BJ (cell line): ENCODE data around the gene SNTA1. TPM values are rescaled to one million over a fixed set of nuclear protein-coding genes. Genes with fewer than 3 reads are reported as not detected.
"Not testable (repeated sequence)": the region's sequence is repeated elsewhere in the genome, so short reads cannot be mapped to it uniquely, and the experiment has no call there.

ENCODE experiments used
- CTCF ChIA-PET: fragments of 350-600 bp; formaldehyde crosslinking; extraction: SDS; loops from one replicate; lab custom pipeline; 2021; ENCODE audit warnings: antibody characterized with exemption, inconsistent platforms; lab: Yijun Ruan, JAX
- POLR2A ChIA-PET: fragments of 300-600 bp; sonication (Branson Sonifier 250); formaldehyde crosslinking; extraction: SDS; loops from one replicate; lab custom pipeline; 2021; ENCODE audit warnings: antibody characterized with exemption; lab: Charles Lee
- DNase-seq: peaks from one replicate; pipeline ENCODE4 v3.0.0-alpha.2; 2011; ENCODE audit warnings: low read depth
- H3K27me3 ChIP-seq: 2 replicates; pipeline ENCODE4 v1.6.0; 2011; ENCODE audit warnings: low read length; ENCODE audit not compliant: control insufficient read depth, insufficient read depth
- H3K36me3 ChIP-seq: 2 replicates; pipeline ENCODE4 v1.5.1; 2011; ENCODE audit warnings: low read length; ENCODE audit not compliant: control insufficient read depth, insufficient read depth
- H3K4me3 ChIP-seq: 2 replicates; pipeline ENCODE4 v1.5.1; 2011; ENCODE audit warnings: low read depth, mild to moderate bottlenecking, control low read depth, low read length
- CTCF ChIP-seq: IDR thresholded peaks from 2 replicates; pipeline ENCODE4 v1.5.1; 2011; ENCODE audit warnings: low read depth, mild to moderate bottlenecking, control low read depth, inconsistent platforms, low read length, moderate library complexity; ENCODE audit not compliant: insufficient read depth
- polyA plus RNA-seq: library from polyadenylated mRNA; depleted of rRNA; stranded (reverse); fragments of >200 nt; gene quantifications from 2 replicates; pipeline ENCODE4 v1.2.3, GENCODE V29; 2011

Gene SNTA1
- polyA plus RNA-seq, 1 experiment, result 24.7 TPM

- Histone ChIP-seq H3K27me3 (no peaks in the 10 kb centered on the region), H3K36me3 (no peaks in the 10 kb centered on the region), H3K4me3 (no peak overlapping the region)
- POLR2A ChIA-PET, result no interaction called here
- DNase-seq, result no peak
- CTCF ChIA-PET, result interaction anchor here (1.2 kb wide), 1 partner anchor 40 kb away, joined by 3 read pairs; the partner anchor contains the start of gene CDK5RAP1
- TF ChIP-seq CTCF, result no peak
Observed at GRCh38 chr20:33441142-33441955, 2.2 kb downstream of the SNTA1 start.

GRCh38 chr20:33440562-33440961 lies 3.0 kb downstream of the SNTA1 start:
- DNase-seq, H3K4me3 ChIP-seq, H3K27me3 ChIP-seq, CTCF ChIA-PET, H3K36me3 ChIP-seq, POLR2A ChIA-PET: not testable (repeated sequence)

- Histone ChIP-seq H3K4me3 (no peak overlapping the region), H3K27me3 (no peaks in the 10 kb centered on the region), H3K36me3 (peaks cover 1% of the 10 kb centered on the region; the same call in 1 of the 2 replicates)
- ChIA-PET CTCF (no interaction called here), POLR2A (no interaction called here)
- no peak for TF ChIP-seq CTCF
- DNase-seq, result no peak
Observed at GRCh38 chr20:33438481-33438880, 5.1 kb downstream of the SNTA1 start.

- ChIA-PET CTCF (no interaction called here), POLR2A (no interaction called here)
- H3K4me3 ChIP-seq, result no peak overlapping the region
- H3K36me3 ChIP-seq, result peaks cover 1% of the 10 kb centered on the region; the same call in 1 of the 2 replicates
- TF ChIP-seq CTCF, result no peak
- no peak for DNase-seq
- no peaks in the 10 kb centered on the region for H3K27me3 ChIP-seq
Observed at GRCh38 chr20:33437141-33437911, 6.2 kb downstream of the SNTA1 start.

GRCh38 chr20:33434434-33434833 lies 9.1 kb downstream of the SNTA1 start:
- DNase-seq, result no peak
- no peak for TF ChIP-seq CTCF
- Histone ChIP-seq H3K27me3 (no peaks in the 10 kb centered on the region), H3K36me3 (peaks cover 1% of the 10 kb centered on the region; the same call in 1 of the 2 replicates), H3K4me3 (no peak overlapping the region)
- ChIA-PET POLR2A (no interaction called here), CTCF (interaction anchor here (1.1 to 1.4 kb wide), 2 partner anchors 9 to 233 kb away, joined by 3 read pairs; partner anchors contain the start of gene SNTA1)
